ENCODE measurements around the gene COG6.

The COG6 gene

DNA sequence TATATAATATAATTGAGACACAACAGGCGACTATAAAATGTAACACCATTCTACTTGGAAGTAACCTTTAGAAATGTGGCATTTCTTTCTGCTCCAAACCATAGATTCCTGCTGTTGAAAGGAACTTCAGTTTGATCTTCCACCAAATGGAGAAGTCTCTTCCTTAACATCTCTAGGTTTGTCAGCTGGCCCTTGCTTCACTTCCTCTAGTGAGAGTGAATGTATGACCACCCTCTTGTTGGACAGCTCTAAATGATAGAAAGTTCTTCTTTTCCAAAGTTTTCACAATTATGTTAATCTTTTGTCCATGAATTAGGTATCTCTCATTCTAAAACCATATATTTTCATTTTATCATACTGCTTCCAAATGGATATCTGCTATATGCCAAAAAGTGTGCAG lies 13.8 kb upstream of the COG6 start:
- Histone ChIP-seq H3K36me3 (no peaks in the 10 kb centered on the region), H3K27me3 (no peaks in the 10 kb centered on the region), H3K27ac (no peak overlapping the region), H3K9me3 (no peaks in the 10 kb centered on the region), H3K4me1 (no peaks in the 10 kb centered on the region), H3K4me3 (no peak overlapping the region)
- peak in 1 of 2 donors; percentile 29 for DNase-seq
- TF ChIP-seq, protein P1, sequence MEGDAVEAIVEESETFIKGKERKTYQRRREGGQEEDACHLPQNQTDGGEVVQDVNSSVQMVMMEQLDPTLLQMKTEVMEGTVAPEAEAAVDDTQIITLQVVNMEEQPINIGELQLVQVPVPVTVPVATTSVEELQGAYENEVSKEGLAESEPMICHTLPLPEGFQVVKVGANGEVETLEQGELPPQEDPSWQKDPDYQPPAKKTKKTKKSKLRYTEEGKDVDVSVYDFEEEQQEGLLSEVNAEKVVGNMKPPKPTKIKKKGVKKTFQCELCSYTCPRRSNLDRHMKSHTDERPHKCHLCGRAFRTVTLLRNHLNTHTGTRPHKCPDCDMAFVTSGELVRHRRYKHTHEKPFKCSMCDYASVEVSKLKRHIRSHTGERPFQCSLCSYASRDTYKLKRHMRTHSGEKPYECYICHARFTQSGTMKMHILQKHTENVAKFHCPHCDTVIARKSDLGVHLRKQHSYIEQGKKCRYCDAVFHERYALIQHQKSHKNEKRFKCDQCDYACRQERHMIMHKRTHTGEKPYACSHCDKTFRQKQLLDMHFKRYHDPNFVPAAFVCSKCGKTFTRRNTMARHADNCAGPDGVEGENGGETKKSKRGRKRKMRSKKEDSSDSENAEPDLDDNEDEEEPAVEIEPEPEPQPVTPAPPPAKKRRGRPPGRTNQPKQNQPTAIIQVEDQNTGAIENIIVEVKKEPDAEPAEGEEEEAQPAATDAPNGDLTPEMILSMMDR (IDR thresholded peaks at IDR 0.05) = no peak
- intact Hi-C loops (cut with DNase I; ENCODE audit: low total_unique reads) = no loop called here

GRCh38 chr13:39646122-39646521 lies 9.3 kb upstream of the COG6 start:
- Histone ChIP-seq H3K36me3 (no peaks in the 10 kb centered on the region), H3K27me3 (no peaks in the 10 kb centered on the region), H3K27ac (no peak overlapping the region), H3K4me1 (no peaks in the 10 kb centered on the region), H3K9me3 (no peaks in the 10 kb centered on the region), H3K4me3 (no peak overlapping the region)
- intact Hi-C loops (cut with DNase I; ENCODE audit: low total_unique reads) = no loop called here
- no peak for DNase-seq
- TF ChIP-seq, protein P1 (IDR thresholded peaks at IDR 0.05) = no peak

DNA sequence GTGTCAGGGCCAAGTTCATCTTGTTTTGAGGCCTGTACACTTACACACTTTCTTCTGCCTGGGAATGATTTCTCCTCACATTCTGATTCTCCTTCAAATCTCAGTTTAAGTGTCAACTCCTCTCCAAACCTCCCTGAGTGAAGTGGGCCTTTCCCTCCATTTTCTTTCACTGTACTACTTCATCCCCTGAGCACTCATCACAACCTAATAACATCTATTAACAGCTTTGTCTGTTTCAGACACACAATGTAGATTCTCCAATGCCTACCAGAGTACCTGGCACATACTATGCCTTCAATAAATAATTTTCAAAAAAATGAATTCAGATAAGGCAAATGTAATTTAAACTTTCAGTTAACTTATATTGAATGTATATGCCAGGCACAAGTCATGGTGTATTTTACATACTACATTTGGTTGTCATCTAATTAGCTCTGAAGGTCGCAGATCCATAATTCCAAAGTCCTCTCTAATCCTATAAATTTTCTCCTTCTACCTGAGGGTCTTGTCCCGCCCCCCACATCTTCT lies 357 bp upstream of the COG6 start:
- H3K27ac ChIP-seq = peak overlapping the region; percentile 84

GRCh38 chr13:39656325-39656677 lies 839 bp downstream of the COG6 start:
- H3K27me3 ChIP-seq = no peaks in the 10 kb centered on the region
- H3K27ac ChIP-seq = peak overlapping the region; percentile 84
- no peaks in the 10 kb centered on the region for H3K9me3 ChIP-seq
- peaks cover 6 to 14% (median 11%) of the 10 kb centered on the region in 3 donors for H3K36me3 ChIP-seq
- intact Hi-C loops (cut with DNase I; ENCODE audit: low total_unique reads) = no loop called here
- DNase-seq = no peak
- TF ChIP-seq, protein P1 (IDR thresholded peaks at IDR 0.05) = no peak
- H3K4me3 ChIP-seq = peak overlapping the region; percentile 96 to 100
- peaks cover 0 to 17% (median 8%) of the 10 kb centered on the region in 4 donors for H3K4me1 ChIP-seq

More for the DNA sequence above, 357 bp upstream of the COG6 start:
- intact Hi-C loops (cut with DNase I; ENCODE audit: low total_unique reads) = no loop called here
- peaks cover 0 to 17% (median 8%) of the 10 kb centered on the region in 4 donors for H3K4me1 ChIP-seq
- H3K9me3 ChIP-seq = no peaks in the 10 kb centered on the region
- TF ChIP-seq, protein P1 (IDR thresholded peaks at IDR 0.05) = no peak
- DNase-seq = no peak
- no peaks in the 10 kb centered on the region for H3K27me3 ChIP-seq
- H3K36me3 ChIP-seq = peaks cover 0 to 2% (median 0%) of the 10 kb centered on the region in 3 donors
- peak overlapping the region; percentile 96 to 100 for H3K4me3 ChIP-seq

DNA sequence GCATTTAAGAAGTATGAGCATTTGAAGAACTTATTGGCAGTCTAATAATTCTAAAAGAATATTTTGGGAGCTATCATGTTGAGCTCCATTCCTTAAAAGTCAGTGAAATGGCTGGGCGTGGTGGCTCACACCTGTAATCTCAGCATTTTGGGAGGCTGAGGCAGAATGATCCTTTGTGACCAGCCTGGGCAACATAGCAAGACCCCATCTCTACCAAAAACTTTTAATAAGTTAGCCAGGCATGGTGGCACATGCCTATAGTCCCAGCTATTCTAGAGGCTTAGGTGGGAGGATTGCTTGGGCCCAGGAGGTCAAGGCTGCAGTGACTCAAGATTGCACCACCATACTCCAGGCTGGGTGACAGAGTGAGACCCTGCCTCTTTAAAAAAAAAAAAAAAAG lies 8.0 kb downstream of the COG6 start:
- Histone ChIP-seq H3K4me1 (no peaks in the 10 kb centered on the region), H3K4me3 (no peak overlapping the region), H3K36me3 (peaks cover 8 to 35% (median 11%) of the 10 kb centered on the region in 3 donors), H3K27me3 (no peaks in the 10 kb centered on the region), H3K27ac (no peak overlapping the region), H3K9me3 (no peaks in the 10 kb centered on the region)
- TF ChIP-seq, protein P1 (IDR thresholded peaks at IDR 0.05) = no peak
- intact Hi-C loops (cut with DNase I; ENCODE audit: low total_unique reads) = no loop called here
- no peak for DNase-seq

DNA sequence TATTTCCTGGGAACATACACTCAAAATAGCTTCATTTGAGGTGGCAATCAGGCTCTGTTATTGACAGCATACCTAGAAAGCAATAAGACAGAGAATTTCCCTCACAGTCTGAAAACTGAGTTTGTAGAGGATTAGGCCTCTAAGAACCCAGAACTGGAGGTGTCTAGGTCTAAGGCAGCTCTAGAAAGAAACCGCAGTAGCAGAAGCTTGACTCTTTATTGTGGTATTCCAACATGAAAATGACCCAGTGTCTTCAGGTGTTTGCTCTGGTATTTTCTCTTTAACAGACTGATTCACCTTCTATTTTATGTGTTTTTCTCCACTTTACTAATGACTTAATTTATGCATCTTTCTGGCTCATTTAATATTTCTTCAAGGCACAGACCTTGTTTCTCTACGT lies 8.5 kb downstream of the COG6 start:
- H3K27ac ChIP-seq = no peak overlapping the region
- H3K36me3 ChIP-seq = peaks cover 8 to 35% (median 11%) of the 10 kb centered on the region in 3 donors

More for the DNA sequence above, 8.5 kb downstream of the COG6 start:
- no peaks in the 10 kb centered on the region for H3K9me3 ChIP-seq
- H3K27me3 ChIP-seq = no peaks in the 10 kb centered on the region
- no peak overlapping the region for H3K4me3 ChIP-seq
- intact Hi-C loops (cut with DNase I; ENCODE audit: low total_unique reads) = no loop called here
- TF ChIP-seq, protein P1 (IDR thresholded peaks at IDR 0.05) = no peak
- H3K4me1 ChIP-seq = peaks cover 0 to 2% (median 0%) of the 10 kb centered on the region in 4 donors
- DNase-seq = no peak

Measured in tibial artery (tissue), 4 donors.